Calu3 (cell line): ENCODE measurements around the gene ING1. TPM values are rescaled to one million over a fixed set of nuclear protein-coding genes. Genes with fewer than 3 reads are reported as not detected.

Source experiments
- Bru-seq: library from RNA; stranded (reverse); fragments of 400-500 nt; gene quantifications from one replicate; lab custom pipeline; 2021; lab: Mats Ljungman, UMichigan
- BruChase-seq, 2 experiments: library from RNA; stranded (reverse); fragments of 400-500 nt; gene quantifications; one replicate each; lab custom pipeline; 2021; lab: Mats Ljungman, UMichigan
- BruUV-seq: library from RNA; stranded (reverse); fragments of 400-500 nt; replicated peaks from 2 replicates; lab custom pipeline; 2021; lab: Mats Ljungman, UMichigan
- CTCF ChIA-PET: fragments of 300-600 bp; sonication (Branson Sonifier 250); formaldehyde crosslinking; loops from one replicate; lab custom pipeline; 2022; ENCODE audit warnings: antibody characterized with exemption; lab: Charles Lee
- DNase-seq: peaks from one replicate; pipeline ENCODE4 v3.0.0; 2022
- H3K27ac Mint-ChIP-seq: one replicate; pipeline ENCODE4 v1.8.0; 2022; ENCODE audit warnings: mixed read lengths; ENCODE audit not compliant: unreplicated experiment
- H3K27me3 Mint-ChIP-seq: one replicate; pipeline ENCODE4 v1.8.0; 2022; ENCODE audit warnings: mixed read lengths; ENCODE audit not compliant: unreplicated experiment
- H3K36me3 Mint-ChIP-seq: one replicate; pipeline ENCODE4 v1.8.0; 2022; ENCODE audit warnings: mild to moderate bottlenecking, moderate library complexity, mixed read lengths; ENCODE audit not compliant: insufficient read depth, unreplicated experiment
- H3K4me1 Mint-ChIP-seq: one replicate; pipeline ENCODE4 v1.8.0; 2022; ENCODE audit warnings: mild to moderate bottlenecking, low read depth, mixed read lengths; ENCODE audit not compliant: unreplicated experiment
- H3K4me3 Mint-ChIP-seq: one replicate; pipeline ENCODE4 v1.8.0; 2022; ENCODE audit warnings: mild to moderate bottlenecking, low read depth, moderate library complexity, mixed read lengths; ENCODE audit not compliant: unreplicated experiment
- H3K9me3 Mint-ChIP-seq: one replicate; pipeline ENCODE4 v1.8.0; 2022; ENCODE audit warnings: low read depth, mixed read lengths; ENCODE audit not compliant: unreplicated experiment
- intact Hi-C: fragments of 100-400 bp; cut with micrococcal nuclease; formaldehyde crosslinking; loops from one replicate; pipeline ENCODE4 v1.10.0; 2022; ENCODE audit not compliant: unreplicated experiment
- long read RNA-seq: library from polyadenylated mRNA; stranded (forward); transcript quantifications from one replicate; pipeline ENCODE4 v2.0.0, GENCODE V29; 2022
- total RNA-seq: library from RNA; stranded (reverse); gene quantifications from 2 replicates; pipeline ENCODE4 v1.2.3, GENCODE V29; 2022
- TF ChIP-seq, protein P1 (sequence below): fragments of 200-600 bp; IDR thresholded peaks from one replicate; pipeline ENCODE4 v1.8.0; 2022; ENCODE audit warnings: antibody characterized with exemption; ENCODE audit not compliant: unreplicated experiment

The ING1 gene, protein sequence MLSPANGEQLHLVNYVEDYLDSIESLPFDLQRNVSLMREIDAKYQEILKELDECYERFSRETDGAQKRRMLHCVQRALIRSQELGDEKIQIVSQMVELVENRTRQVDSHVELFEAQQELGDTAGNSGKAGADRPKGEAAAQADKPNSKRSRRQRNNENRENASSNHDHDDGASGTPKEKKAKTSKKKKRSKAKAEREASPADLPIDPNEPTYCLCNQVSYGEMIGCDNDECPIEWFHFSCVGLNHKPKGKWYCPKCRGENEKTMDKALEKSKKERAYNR
- 8.4 and 8.9 TPM in 2 replicates for total RNA-seq
- percentile 59 among the genes with signal in this experiment for Bru-seq, nascent RNA
- BruChase-seq, experiment 1, labeled RNA remaining after a 6-hour chase = percentile 45 among the genes with signal in this experiment
- percentile 56 among the genes with signal in this experiment for BruChase-seq, experiment 2, labeled RNA remaining after a 2-hour chase
- long read RNA-seq, full-length matches to known transcripts = 20 of 23 reads
- long read RNA-seq, partial matches to known transcripts = 0 of 23 reads
- long read RNA-seq, other reads (novel, unspliced or antisense) = 3 of 23 reads

DNA sequence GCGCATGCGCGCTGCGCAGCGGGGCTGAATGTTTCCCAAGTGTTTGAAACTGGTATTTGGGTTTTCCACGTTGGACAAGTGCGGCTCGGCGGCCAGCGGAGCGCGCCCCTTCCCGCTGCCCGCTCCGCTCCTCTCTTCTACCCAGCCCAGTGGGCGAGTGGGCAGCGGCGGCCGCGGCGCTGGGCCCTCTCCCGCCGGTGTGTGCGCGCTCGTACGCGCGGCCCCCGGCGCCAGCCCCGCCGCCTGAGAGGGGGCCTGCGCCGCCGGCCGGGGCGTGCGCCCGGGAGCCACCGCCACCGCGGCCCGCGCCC is at the start of gene ING1:
Gene ING1, plus strand, starts transcription at position 59 of the 311 bp plus-strand sequence. CDS start 450 bp downstream, outside the sequence.
- DNase-seq = no peak
- Mint-ChIP-seq H3K4me1 (no peaks in the 10 kb centered on the region), H3K27ac (peak within 1 kb of the TSS; percentile 97), H3K9me3 (no peaks in the 10 kb centered on the region), H3K36me3 (peaks cover 45% of the 10 kb centered on the region), H3K4me3 (peak within 1 kb of the TSS; percentile 90), H3K27me3 (no peaks in the 10 kb centered on the region)
- TF ChIP-seq, protein P1, sequence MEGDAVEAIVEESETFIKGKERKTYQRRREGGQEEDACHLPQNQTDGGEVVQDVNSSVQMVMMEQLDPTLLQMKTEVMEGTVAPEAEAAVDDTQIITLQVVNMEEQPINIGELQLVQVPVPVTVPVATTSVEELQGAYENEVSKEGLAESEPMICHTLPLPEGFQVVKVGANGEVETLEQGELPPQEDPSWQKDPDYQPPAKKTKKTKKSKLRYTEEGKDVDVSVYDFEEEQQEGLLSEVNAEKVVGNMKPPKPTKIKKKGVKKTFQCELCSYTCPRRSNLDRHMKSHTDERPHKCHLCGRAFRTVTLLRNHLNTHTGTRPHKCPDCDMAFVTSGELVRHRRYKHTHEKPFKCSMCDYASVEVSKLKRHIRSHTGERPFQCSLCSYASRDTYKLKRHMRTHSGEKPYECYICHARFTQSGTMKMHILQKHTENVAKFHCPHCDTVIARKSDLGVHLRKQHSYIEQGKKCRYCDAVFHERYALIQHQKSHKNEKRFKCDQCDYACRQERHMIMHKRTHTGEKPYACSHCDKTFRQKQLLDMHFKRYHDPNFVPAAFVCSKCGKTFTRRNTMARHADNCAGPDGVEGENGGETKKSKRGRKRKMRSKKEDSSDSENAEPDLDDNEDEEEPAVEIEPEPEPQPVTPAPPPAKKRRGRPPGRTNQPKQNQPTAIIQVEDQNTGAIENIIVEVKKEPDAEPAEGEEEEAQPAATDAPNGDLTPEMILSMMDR = no peak
- BruUV-seq = no TSS peak
- intact Hi-C loops = no loop called here
- CTCF ChIA-PET = no interaction called here

DNA sequence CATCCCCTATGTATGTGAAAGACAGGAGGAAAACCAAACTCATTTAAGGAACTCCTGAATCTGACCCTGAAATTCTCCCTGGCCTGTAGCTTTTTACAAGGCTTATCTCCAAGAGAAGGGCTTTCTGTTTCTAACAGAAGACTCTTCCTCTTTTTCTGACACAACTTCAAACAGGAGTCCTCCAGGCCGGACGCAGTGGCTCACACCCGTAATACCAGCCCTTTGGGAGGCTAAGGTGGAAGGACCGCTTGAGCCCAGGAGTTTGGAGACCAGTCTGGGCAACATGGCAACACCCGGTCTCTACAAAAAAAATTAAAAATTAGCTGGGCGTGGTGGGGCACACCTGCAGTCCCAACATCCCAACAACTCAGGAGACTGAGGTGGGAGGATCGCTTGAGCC is 49.5 kb upstream of the ING1 start:
- CTCF ChIA-PET = no interaction called here

DNA sequence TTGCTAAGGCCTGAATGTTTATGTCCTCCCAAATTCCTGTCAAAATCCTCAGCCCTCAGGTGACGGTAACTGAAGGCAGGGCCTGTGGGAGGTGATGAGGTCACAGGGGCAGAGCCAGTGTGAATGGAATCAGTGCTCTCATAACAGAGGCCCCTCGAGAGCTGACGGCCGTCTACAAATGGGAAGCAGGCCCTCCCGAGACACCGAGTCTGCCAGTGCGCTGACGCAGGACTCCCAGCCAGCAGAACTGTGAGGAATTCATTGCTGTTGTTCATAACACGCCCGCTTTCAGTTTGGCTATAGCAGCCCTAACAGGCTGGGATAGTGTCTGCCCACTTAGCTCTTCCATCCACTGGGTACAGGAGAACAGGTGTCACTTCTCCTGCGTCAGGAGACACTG is 48.8 kb upstream of the ING1 start:
- intact Hi-C loops = no loop called here
- Mint-ChIP-seq H3K4me3 (no peak overlapping the region), H3K36me3 (peaks cover 9% of the 10 kb centered on the region), H3K27ac (no peak overlapping the region), H3K4me1 (no peaks in the 10 kb centered on the region), H3K27me3 (no peaks in the 10 kb centered on the region), H3K9me3 (no peaks in the 10 kb centered on the region)
- TF ChIP-seq, protein P1 = no peak
- no peak for DNase-seq
- no TSS peak for BruUV-seq
- CTCF ChIA-PET = no interaction called here

More for the DNA sequence above, 49.5 kb upstream of the ING1 start:
- BruUV-seq = no TSS peak
- intact Hi-C loops = no loop called here
- DNase-seq = no peak
- TF ChIP-seq, protein P1 = no peak
- H3K4me3 Mint-ChIP-seq = no peak overlapping the region
- no peaks in the 10 kb centered on the region for H3K9me3 Mint-ChIP-seq
- no peak overlapping the region for H3K27ac Mint-ChIP-seq
- no peaks in the 10 kb centered on the region for H3K27me3 Mint-ChIP-seq
- peaks cover 9% of the 10 kb centered on the region for H3K36me3 Mint-ChIP-seq
- H3K4me1 Mint-ChIP-seq = no peaks in the 10 kb centered on the region

DNA sequence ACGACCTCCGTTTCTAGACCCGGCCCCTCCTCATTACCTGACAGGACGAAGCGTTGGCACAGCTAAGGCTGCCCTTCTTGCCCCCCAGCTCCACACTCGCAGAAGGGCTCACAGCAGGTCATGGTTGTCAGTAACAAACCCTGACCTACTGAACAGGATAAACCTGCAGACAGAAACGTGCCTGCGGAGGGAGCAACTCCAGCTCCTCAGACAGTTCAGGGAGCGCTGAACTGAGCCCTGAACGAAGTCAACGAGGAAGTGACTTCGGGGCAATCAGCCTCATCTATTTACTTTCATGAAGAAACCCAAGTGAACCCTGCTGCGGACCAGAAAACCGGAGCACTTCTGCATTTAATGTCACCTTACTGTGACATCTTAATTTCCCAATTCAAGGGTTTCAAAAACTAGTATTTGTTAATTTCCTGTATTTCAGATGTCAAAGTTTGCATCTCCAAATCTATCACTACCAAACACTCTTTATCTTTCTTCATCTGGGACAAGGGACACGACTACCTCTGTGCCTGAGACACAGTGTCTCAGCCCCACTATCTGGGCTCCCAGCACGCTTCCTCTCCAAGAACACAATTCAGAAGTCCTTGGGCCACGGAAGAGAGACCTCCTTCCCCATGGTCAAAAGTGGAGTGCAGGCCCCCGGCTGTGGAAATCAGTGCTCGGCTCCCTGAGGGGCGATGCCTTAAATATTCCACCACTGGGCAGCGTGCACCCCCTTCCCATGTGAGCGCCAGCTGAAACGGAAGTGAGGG is 47.8 kb upstream of the ING1 start:
- H3K9me3 Mint-ChIP-seq = no peaks in the 10 kb centered on the region
- CTCF ChIA-PET = no interaction called here
- intact Hi-C loops = no loop called here
- H3K4me1 Mint-ChIP-seq = no peaks in the 10 kb centered on the region
- H3K4me3 Mint-ChIP-seq = no peak overlapping the region
- no peak for DNase-seq
- H3K27me3 Mint-ChIP-seq = no peaks in the 10 kb centered on the region
- TF ChIP-seq, protein P1 = no peak
- peaks cover 9% of the 10 kb centered on the region for H3K36me3 Mint-ChIP-seq
- no peak overlapping the region for H3K27ac Mint-ChIP-seq
- BruUV-seq = no TSS peak
